ENCODE results near the gene NDUFS2. TPM values are rescaled to one million over a fixed set of nuclear protein-coding genes. Genes with fewer than 3 reads are reported as not detected.
A peak's percentile ranks its signal among the peaks of the same experiment; 100 is the strongest.

The NDUFS2 gene
- total and polyA plus RNA-seq, 2 experiments from 2014 or later, result 103 to 163 TPM

GRCh38 chr1:161162806-161163205 lies 39.4 kb upstream of the NDUFS2 start:
- Histone ChIP-seq H3K27me3 (no peaks in the 10 kb centered on the region), H4K20me1 (ENCODE audit: insufficient read depth, poor library complexity, severe bottlenecking) (no peaks in the 10 kb centered on the region), H3K4me3 (no peak overlapping the region), H3K27ac (no peak overlapping the region), H3K9me2 (replicated peaks; ENCODE audit: insufficient read depth) (no peaks in the 10 kb centered on the region), H2AFZ (no peak overlapping the region), H3K4me2 (no peak overlapping the region), H3K4me1 (ENCODE audit: insufficient read depth) (peaks cover 11% of the 10 kb centered on the region), H3K79me2 (peaks cover 21% of the 10 kb centered on the region), H3K36me3 (replicated peaks; ENCODE audit: insufficient read depth, low read depth) (no peaks in the 10 kb centered on the region), H3K9me3 (ENCODE audit: low read depth) (no peaks in the 10 kb centered on the region)
- TF ChIP-seq EZH2phosphoT487 (IDR thresholded peaks at IDR 0.05; ENCODE audit: low read depth, severe bottlenecking, unreplicated experiment), result no peak
- TF ChIP-seq CTCF (IDR thresholded peaks at IDR 0.05; ENCODE audit: poor library complexity), result no peak
- TF ChIP-seq EZH2 (IDR thresholded peaks at IDR 0.05; ENCODE audit: borderline replicate concordance), result no peak
- WGBS (ENCODE audit: low lambda C conversion rate, missing lambda C conversion rate), result 96% methylated on average over 10 of the region's 10 CpGs
- DNase-seq (ENCODE audit: low spot score), result no peak

- 95% methylated on average over 5 of the region's 5 CpGs for WGBS (ENCODE audit: low lambda C conversion rate, missing lambda C conversion rate)
- Histone ChIP-seq H3K4me1 (ENCODE audit: insufficient read depth) (peaks cover 11% of the 10 kb centered on the region), H2AFZ (no peak overlapping the region), H4K20me1 (ENCODE audit: insufficient read depth, poor library complexity, severe bottlenecking) (no peaks in the 10 kb centered on the region), H3K4me3 (no peak overlapping the region), H3K9me3 (ENCODE audit: low read depth) (no peaks in the 10 kb centered on the region), H3K27ac (no peak overlapping the region), H3K36me3 (replicated peaks; ENCODE audit: insufficient read depth, low read depth) (no peaks in the 10 kb centered on the region), H3K9me2 (replicated peaks; ENCODE audit: insufficient read depth) (no peaks in the 10 kb centered on the region), H3K27me3 (no peaks in the 10 kb centered on the region), H3K4me2 (no peak overlapping the region), H3K79me2 (peaks cover 21% of the 10 kb centered on the region)
- TF ChIP-seq CTCF (IDR thresholded peaks at IDR 0.05; ENCODE audit: poor library complexity), result no peak
- DNase-seq (ENCODE audit: low spot score), result no peak
Observed at GRCh38 chr1:161163793-161164192, 38.4 kb upstream of the NDUFS2 start.

- Histone ChIP-seq H3K4me2 (peak overlapping the region; percentile 74), H2AFZ (no peak overlapping the region), H3K79me2 (peaks cover 15% of the 10 kb centered on the region), H3K27me3 (no peaks in the 10 kb centered on the region), H4K20me1 (ENCODE audit: insufficient read depth, poor library complexity, severe bottlenecking) (no peaks in the 10 kb centered on the region), H3K9me2 (replicated peaks; ENCODE audit: insufficient read depth) (no peaks in the 10 kb centered on the region), H3K4me3 (peak overlapping the region; percentile 23), H3K27ac (peak overlapping the region; percentile 85), H3K36me3 (replicated peaks; ENCODE audit: insufficient read depth, low read depth) (no peaks in the 10 kb centered on the region), H3K4me1 (ENCODE audit: insufficient read depth) (peaks cover 11% of the 10 kb centered on the region), H3K9me3 (ENCODE audit: low read depth) (no peaks in the 10 kb centered on the region)
- WGBS (ENCODE audit: low lambda C conversion rate, missing lambda C conversion rate), result 72% methylated on average over 14 of the region's 14 CpGs
- TF ChIP-seq EZH2 (IDR thresholded peaks at IDR 0.05; ENCODE audit: borderline replicate concordance), result no peak
- no peak for TF ChIP-seq EZH2phosphoT487 (IDR thresholded peaks at IDR 0.05; ENCODE audit: low read depth, severe bottlenecking, unreplicated experiment)
- DNase-seq (ENCODE audit: low spot score), result no peak
Observed at GRCh38 chr1:161164901-161165610, 37.1 kb upstream of the NDUFS2 start.

- Histone ChIP-seq H3K9me2 (replicated peaks; ENCODE audit: insufficient read depth) (no peaks in the 10 kb centered on the region), H3K9me3 (ENCODE audit: low read depth) (no peaks in the 10 kb centered on the region), H3K4me2 (peak within 1 kb of the TSS; percentile 74), H2AFZ (peak within 1 kb of the TSS; percentile 74), H3K27ac (peak within 1 kb of the TSS; percentile 85), H4K20me1 (ENCODE audit: insufficient read depth, poor library complexity, severe bottlenecking) (no peaks in the 10 kb centered on the region), H3K4me1 (ENCODE audit: insufficient read depth) (peaks cover 11% of the 10 kb centered on the region), H3K79me2 (peaks cover 6% of the 10 kb centered on the region), H3K27me3 (no peaks in the 10 kb centered on the region), H3K36me3 (replicated peaks; ENCODE audit: insufficient read depth, low read depth) (no peaks in the 10 kb centered on the region), H3K4me3 (peak within 1 kb of the TSS; percentile 47)
- 1% methylated on average over 54 of the region's 54 CpGs for WGBS (ENCODE audit: low lambda C conversion rate, missing lambda C conversion rate)
- no peak for TF ChIP-seq EZH2 (IDR thresholded peaks at IDR 0.05; ENCODE audit: borderline replicate concordance)
- peak; percentile 50 for TF ChIP-seq CTCF (IDR thresholded peaks at IDR 0.05; ENCODE audit: poor library complexity)
- no peak for TF ChIP-seq EZH2phosphoT487 (IDR thresholded peaks at IDR 0.05; ENCODE audit: low read depth, severe bottlenecking, unreplicated experiment)
- DNase-seq (ENCODE audit: low spot score), result peak; percentile 98
Observed at GRCh38 chr1:161165742-161166668, 36.2 kb upstream of the NDUFS2 start, which contains the start of gene PPOX. Gene PPOX (plus strand): TSS chr1:161166426. CDS start chr1:161166848, 422 bp downstream.
